Neural cell (in vitro differentiated cells): ENCODE results near the gene RPIA. TPM values are rescaled to one million over a fixed set of nuclear protein-coding genes. Genes with fewer than 3 reads are reported as not detected.

Source experiments
- H2AFZ ChIP-seq: fragments of 200-600, 300-800 bp; sonication (generic), shearing (Covaris generic); 2 replicates; pipeline ENCODE4 v1.6.0; 2014; ENCODE audit warnings: low read depth, mild to moderate bottlenecking, antibody characterized with exemption, low read length, moderate library complexity
- H3F3A ChIP-seq: fragments of 200-600 bp; shearing (Covaris generic); 2 replicates; pipeline ENCODE4 v1.6.1; 2016; ENCODE audit warnings: mild to moderate bottlenecking, moderate library complexity, mixed read lengths, antibody characterized with exemption, low read length; ENCODE audit not compliant: insufficient read depth, poor library complexity, severe bottlenecking
- H3K27ac ChIP-seq: fragments of 200-600, 300-800 bp; sonication (generic), shearing (Covaris generic); 2 replicates; pipeline ENCODE4 v1.5.1; 2014; ENCODE audit warnings: mild to moderate bottlenecking, low read length, moderate library complexity
- H3K27me3 ChIP-seq: fragments of 300-800, 200-600 bp; sonication (generic), shearing (Covaris generic); 2 replicates; pipeline ENCODE4 v1.6.0; 2014; ENCODE audit warnings: mild to moderate bottlenecking, low read depth, low read length, moderate library complexity; ENCODE audit not compliant: insufficient read depth
- H3K36me3 ChIP-seq: fragments of 300-800, 200-600 bp; sonication (generic), shearing (Covaris generic); 2 replicates; pipeline ENCODE4 v1.5.1; 2014; ENCODE audit warnings: mild to moderate bottlenecking, antibody characterized with exemption, low read length, moderate library complexity; ENCODE audit not compliant: insufficient read depth
- H3K4me2 ChIP-seq: fragments of 300-800, 200-600 bp; sonication (generic), shearing (Covaris generic); 2 replicates; pipeline ENCODE4 v1.6.0; 2014; ENCODE audit warnings: mild to moderate bottlenecking, low read length
- H3K4me3 ChIP-seq: fragments of 300-800, 200-600 bp; sonication (generic), shearing (Covaris generic); 2 replicates; pipeline ENCODE4 v1.5.1; 2014; ENCODE audit warnings: mild to moderate bottlenecking, low read length, moderate library complexity
- H3K79me2 ChIP-seq: fragments of 200-600 bp; shearing (Covaris generic); replicated peaks from 2 replicates; pipeline ENCODE4 v1.6.0; 2014; ENCODE audit warnings: mild to moderate bottlenecking, low read length, moderate library complexity; ENCODE audit not compliant: insufficient read depth
- H3K9ac ChIP-seq: fragments of 300-800, 200-600 bp; sonication (generic), shearing (Covaris generic); 2 replicates; pipeline ENCODE4 v1.6.1; 2016; ENCODE audit warnings: mild to moderate bottlenecking, low read length, mixed read lengths
- H3K9me2 ChIP-seq: fragments of 200-600 bp; shearing (Covaris generic); 2 replicates; pipeline ENCODE4 v1.6.1; 2016; ENCODE audit warnings: mild to moderate bottlenecking, low read length, mixed read lengths; ENCODE audit not compliant: insufficient read depth
- H3K9me3 ChIP-seq: fragments of 200-600, 300-800 bp; sonication (generic), shearing (Covaris generic); 2 replicates; pipeline ENCODE4 v1.6.1; 2016; ENCODE audit warnings: mild to moderate bottlenecking, mixed run types, low read length, moderate library complexity, mixed read lengths
- H4K20me1 ChIP-seq: fragments of 200-600 bp; shearing (Covaris generic); 2 replicates; pipeline ENCODE4 v1.6.1; 2016; ENCODE audit warnings: mild to moderate bottlenecking, mixed run types; ENCODE audit not compliant: insufficient read depth
- CTCF ChIP-seq: fragments of 450-650 bp; IDR thresholded peaks from 2 replicates; pipeline ENCODE4 v1.5.1; 2014; ENCODE audit warnings: antibody characterized with exemption, mild to moderate bottlenecking, moderate library complexity; ENCODE audit not compliant: poor library complexity, severe bottlenecking
- EP300 ChIP-seq: fragments of 450-650 bp; conservative IDR thresholded peaks from 2 replicates; pipeline ENCODE4 v1.6.1; 2014; ENCODE audit warnings: antibody characterized with exemption, mild to moderate bottlenecking, moderate library complexity; ENCODE audit not compliant: poor library complexity, severe bottlenecking
- EZH2 ChIP-seq: fragments of 200-600, 300-800 bp; shearing (Covaris generic), sonication (generic); IDR thresholded peaks from 2 replicates; pipeline ENCODE4 v1.6.1; 2014; ENCODE audit warnings: antibody characterized with exemption, low read length, borderline replicate concordance, mild to moderate bottlenecking; ENCODE audit not compliant: insufficient read depth, poor library complexity, severe bottlenecking
- MXI1 ChIP-seq: fragments of 450-650 bp; conservative IDR thresholded peaks from 2 replicates; pipeline ENCODE4 v1.6.1; 2014; ENCODE audit warnings: antibody characterized with exemption, mild to moderate bottlenecking; ENCODE audit not compliant: poor library complexity, severe bottlenecking
- POLR2AphosphoS5 ChIP-seq: IDR thresholded peaks from 2 replicates; pipeline ENCODE4 v1.6.1; 2012
- RAD21 ChIP-seq: fragments of 450-650 bp; conservative IDR thresholded peaks from 2 replicates; pipeline ENCODE4 v1.6.1; 2014; ENCODE audit warnings: antibody characterized with exemption, mild to moderate bottlenecking, moderate library complexity
- REST ChIP-seq: IDR thresholded peaks from 2 replicates; pipeline ENCODE4 v1.6.1; 2012; ENCODE audit warnings: borderline replicate concordance
- SMC3 ChIP-seq: fragments of 450-650 bp; conservative IDR thresholded peaks from 2 replicates; pipeline ENCODE4 v1.6.1; 2014; ENCODE audit warnings: antibody characterized with exemption, mild to moderate bottlenecking, moderate library complexity; ENCODE audit not compliant: poor library complexity
- TAF1 ChIP-seq: IDR thresholded peaks from 2 replicates; pipeline ENCODE4 v1.6.1; 2012; ENCODE audit warnings: low read depth
- polyA plus RNA-seq: library from polyadenylated mRNA; depleted of rRNA; stranded (reverse); fragments of >200 nt; gene quantifications from 2 replicates; pipeline ENCODE4 v1.2.3, GENCODE V29; 2014

The RPIA gene
- polyA plus RNA-seq, 1 donor from 2014 or later: 9.7 TPM

GRCh38 chr2:88658881-88659537, 32.5 kb upstream of the RPIA start:
- H3K9ac ChIP-seq: no peak overlapping the region

GRCh38 chr2:88659538-88659915, 31.9 kb upstream of the RPIA start:
- Histone ChIP-seq H3K9me2 (no peaks in the 10 kb centered on the region), H3K4me2 (no peak overlapping the region), H3K27me3 (no peaks in the 10 kb centered on the region), H3K9ac (no peak overlapping the region), H3K9me3 (no peaks in the 10 kb centered on the region), H3F3A (no peaks in the 10 kb centered on the region), H3K79me2 (no peaks in the 10 kb centered on the region), H3K27ac (no peak overlapping the region), H4K20me1 (no peaks in the 10 kb centered on the region), H2AFZ (no peak overlapping the region), H3K4me3 (no peak overlapping the region), H3K36me3 (no peaks in the 10 kb centered on the region)
- TF ChIP-seq TAF1 (no peak), EZH2 (no peak), MXI1 (no peak), POLR2AphosphoS5 (no peak), REST (no peak), RAD21 (no peak), CTCF (no peak)

More at GRCh38 chr2:88658881-88659537, 32.5 kb upstream of the RPIA start:
- Histone ChIP-seq H3K9me3 (no peaks in the 10 kb centered on the region), H3K79me2 (no peaks in the 10 kb centered on the region), H3K4me2 (no peak overlapping the region), H3K9me2 (no peaks in the 10 kb centered on the region), H3K27ac (no peak overlapping the region), H3F3A (no peaks in the 10 kb centered on the region), H2AFZ (no peak overlapping the region), H3K27me3 (no peaks in the 10 kb centered on the region), H4K20me1 (no peaks in the 10 kb centered on the region), H3K4me3 (no peak overlapping the region), H3K36me3 (no peaks in the 10 kb centered on the region)
- TF ChIP-seq REST (no peak), SMC3 (no peak), CTCF (no peak), EP300 (no peak)
